GM08714 (cell line): ENCODE data around the gene ALDH3A2.

ENCODE experiments used
- H3K4me3 ChIP-seq: fragments of 200-500 bp; sonication (Bioruptor generic); 2 replicates; pipeline ENCODE4 v1.5.1; 2014; ENCODE audit warnings: mild to moderate bottlenecking, low read length, inconsistent platforms
- ZNF274 ChIP-seq: IDR thresholded peaks from 2 replicates; pipeline ENCODE4 v1.6.1; 2012; ENCODE audit warnings: mild to moderate bottlenecking, low read depth, low read length

ALDH3A2 gene

GRCh38 chr17:19719355-19720209 is 71.0 kb downstream of the ALDH3A2 start:
- no peak overlapping the region for H3K4me3 ChIP-seq
- no peak for TF ChIP-seq ZNF274

GRCh38 chr17:19720210-19720475 is 71.6 kb downstream of the ALDH3A2 start:
- TF ChIP-seq ZNF274: no peak
- no peak overlapping the region for H3K4me3 ChIP-seq

- TF ChIP-seq ZNF274: no peak
- no peak overlapping the region for H3K4me3 ChIP-seq
Observed at GRCh38 chr17:19720631-19721426, 72.3 kb downstream of the ALDH3A2 start.

- TF ChIP-seq ZNF274: no peak
- no peak overlapping the region for H3K4me3 ChIP-seq
Observed at GRCh38 chr17:19723964-19724363, 75.4 kb downstream of the ALDH3A2 start.

- no peak overlapping the region for H3K4me3 ChIP-seq
- TF ChIP-seq ZNF274: no peak
Observed at GRCh38 chr17:19724501-19725420, 76.2 kb downstream of the ALDH3A2 start.

GRCh38 chr17:19725486-19725885 is 76.9 kb downstream of the ALDH3A2 start:
- no peak for TF ChIP-seq ZNF274
- no peak overlapping the region for H3K4me3 ChIP-seq

- no peak overlapping the region for H3K4me3 ChIP-seq
- TF ChIP-seq ZNF274: no peak
Observed at GRCh38 chr17:19726631-19727376, 78.3 kb downstream of the ALDH3A2 start.
